Measurements from ENCODE around the gene PIGU.

DNA sequence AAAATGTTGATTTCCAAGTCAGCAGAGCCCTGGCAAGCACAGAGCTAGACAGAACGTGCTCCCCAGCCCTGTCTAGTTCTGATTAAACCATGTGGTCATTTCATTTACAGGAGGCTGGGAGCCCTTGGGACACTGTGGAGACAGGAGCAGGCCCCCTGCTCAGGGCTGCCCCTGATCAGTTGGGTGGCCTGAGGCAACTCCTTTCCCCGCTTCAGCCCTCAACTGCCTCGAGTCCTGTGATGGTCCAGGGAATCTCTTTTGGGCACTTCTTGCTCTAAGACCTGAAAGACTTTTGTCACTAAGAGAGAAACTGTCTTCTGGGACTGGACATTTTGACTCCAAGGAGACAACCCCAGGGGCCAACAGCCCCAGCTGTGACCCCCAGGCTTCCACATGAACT is 147.2 kb downstream of the PIGU start:
- no peak for TF ChIP-seq POLR2AphosphoS5 (IDR thresholded peaks at IDR 0.05)
- TF ChIP-seq, protein P1, sequence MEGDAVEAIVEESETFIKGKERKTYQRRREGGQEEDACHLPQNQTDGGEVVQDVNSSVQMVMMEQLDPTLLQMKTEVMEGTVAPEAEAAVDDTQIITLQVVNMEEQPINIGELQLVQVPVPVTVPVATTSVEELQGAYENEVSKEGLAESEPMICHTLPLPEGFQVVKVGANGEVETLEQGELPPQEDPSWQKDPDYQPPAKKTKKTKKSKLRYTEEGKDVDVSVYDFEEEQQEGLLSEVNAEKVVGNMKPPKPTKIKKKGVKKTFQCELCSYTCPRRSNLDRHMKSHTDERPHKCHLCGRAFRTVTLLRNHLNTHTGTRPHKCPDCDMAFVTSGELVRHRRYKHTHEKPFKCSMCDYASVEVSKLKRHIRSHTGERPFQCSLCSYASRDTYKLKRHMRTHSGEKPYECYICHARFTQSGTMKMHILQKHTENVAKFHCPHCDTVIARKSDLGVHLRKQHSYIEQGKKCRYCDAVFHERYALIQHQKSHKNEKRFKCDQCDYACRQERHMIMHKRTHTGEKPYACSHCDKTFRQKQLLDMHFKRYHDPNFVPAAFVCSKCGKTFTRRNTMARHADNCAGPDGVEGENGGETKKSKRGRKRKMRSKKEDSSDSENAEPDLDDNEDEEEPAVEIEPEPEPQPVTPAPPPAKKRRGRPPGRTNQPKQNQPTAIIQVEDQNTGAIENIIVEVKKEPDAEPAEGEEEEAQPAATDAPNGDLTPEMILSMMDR (IDR thresholded peaks at IDR 0.05): no peak
- TF ChIP-seq EP300 (IDR thresholded peaks at IDR 0.05): no peak
- TF ChIP-seq POLR2A (IDR thresholded peaks at IDR 0.05): no peak
